ENCODE results near the gene ENOX1.

GRCh38 chr13:43300865-43301264 is 485.9 kb downstream of the ENOX1 start:
- TF ChIP-seq ELF4 (IDR thresholded peaks at IDR 0.05), result no peak
- TF ChIP-seq TARDBP (IDR thresholded peaks at IDR 0.05), result no peak
- no peak for TF ChIP-seq SP1 (IDR thresholded peaks at IDR 0.05)
- TF ChIP-seq ZNF384 (IDR thresholded peaks at IDR 0.05), result no peak
- no peak for TF ChIP-seq BHLHE40 (IDR thresholded peaks at IDR 0.05; ENCODE audit: borderline replicate concordance)
- no peak for TF ChIP-seq FOXA1 (IDR thresholded peaks at IDR 0.05)
- no peak for TF ChIP-seq LEF1 (IDR thresholded peaks at IDR 0.05; ENCODE audit: borderline replicate concordance)
- TF ChIP-seq ARNT (IDR thresholded peaks at IDR 0.05), result no peak
